ENCODE results near the gene COL8A1.
"Not testable (repeated sequence)": the region's sequence is repeated elsewhere in the genome, so short reads cannot be mapped to it uniquely, and the experiment has no call there.

The COL8A1 gene

GRCh38 chr3:99817437-99818240, 179.2 kb downstream of the COL8A1 start, which contains the start of gene CMSS1:
Gene CMSS1, plus strand, starts transcription at chr3:99817862.
- DNase-seq: peak; percentile 35 to 42

- DNase-seq: no peak
Measured at GRCh38 chr3:99818818-99819217, 180.4 kb downstream of the COL8A1 start.

GRCh38 chr3:99823723-99824711, 185.6 kb downstream of the COL8A1 start:
- no peak for DNase-seq

DNA sequence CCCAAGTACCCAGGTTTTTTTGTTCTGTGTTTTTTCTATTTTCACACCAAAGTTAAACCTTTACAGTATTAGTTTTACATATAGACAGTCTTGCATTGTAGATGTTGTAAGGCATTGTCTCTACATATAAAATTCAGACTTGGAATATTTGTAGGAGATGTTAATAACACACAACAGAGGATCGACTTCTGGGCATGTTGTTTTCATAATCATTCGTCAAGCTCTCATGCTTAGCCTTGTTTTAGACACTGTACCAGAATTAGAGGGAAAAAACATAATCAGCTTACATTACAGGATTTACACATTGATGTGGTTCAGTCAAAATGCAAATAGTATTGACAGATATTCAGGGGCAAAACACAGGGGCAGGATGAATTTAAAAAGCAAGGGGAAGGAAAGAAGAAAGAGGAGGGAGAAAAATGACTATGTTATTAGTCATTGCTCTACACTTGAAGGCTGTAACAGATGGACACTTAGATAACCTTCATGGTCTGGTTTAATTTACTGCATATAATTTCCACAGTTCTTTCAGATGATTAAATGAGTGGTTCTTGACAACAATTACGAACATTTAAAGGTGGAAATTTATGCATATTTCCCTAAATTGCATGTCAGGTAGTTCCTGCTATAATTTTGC, 186.7 kb downstream of the COL8A1 start:
- no peak for DNase-seq

DNA sequence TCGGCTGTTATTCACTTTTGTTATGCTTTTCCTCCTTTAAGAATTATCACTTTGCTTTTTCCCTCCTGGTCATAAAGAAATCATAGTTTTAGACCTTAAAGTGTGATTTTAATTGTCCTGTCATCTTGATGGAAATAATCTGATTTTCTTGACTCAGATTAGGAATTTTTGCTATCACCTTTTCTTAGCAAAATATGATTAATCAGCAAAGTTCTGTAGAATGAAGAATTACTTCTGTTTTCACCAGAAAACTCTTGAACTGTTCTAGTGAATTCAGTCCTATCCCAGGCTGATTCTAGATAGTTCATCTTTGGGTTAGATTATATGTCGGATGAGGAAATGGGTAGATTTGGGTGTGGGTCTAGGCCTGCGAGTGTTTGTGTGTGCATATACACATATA, 191.4 kb downstream of the COL8A1 start:
- DNase-seq: no peak

DNA sequence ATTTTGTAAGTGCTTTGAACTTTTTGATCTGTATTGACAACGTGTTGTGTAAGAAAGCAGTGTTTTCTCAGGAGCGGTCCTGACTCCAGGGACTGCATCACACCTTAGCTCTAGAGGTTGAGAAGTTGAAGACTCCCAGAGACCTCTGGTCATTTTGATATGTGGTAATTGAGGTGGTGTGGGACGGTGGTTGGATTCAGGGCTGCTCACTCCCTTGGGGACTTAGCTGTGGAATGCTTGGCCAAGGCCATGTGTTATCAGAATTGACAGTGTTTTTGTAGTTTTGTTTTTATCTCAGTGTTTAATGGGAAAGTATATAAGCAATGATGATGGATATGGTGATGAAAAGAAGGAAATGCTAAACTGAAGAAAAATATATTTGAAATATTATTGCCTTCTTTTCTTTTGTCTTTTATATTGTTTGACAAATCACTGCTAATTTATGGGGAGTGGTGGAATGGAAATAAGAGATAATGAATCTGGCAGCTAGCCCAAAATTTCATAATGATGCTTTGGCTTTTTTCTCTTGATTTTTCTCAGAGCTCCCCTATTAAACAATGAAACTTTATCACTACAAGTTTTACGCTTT, 195.3 kb downstream of the COL8A1 start:
- DNase-seq: no peak

- no peak for DNase-seq
Measured at GRCh38 chr3:99834211-99834957, 196.0 kb downstream of the COL8A1 start.

- DNase-seq: no peak
Measured at GRCh38 chr3:99836681-99837080, 198.3 kb downstream of the COL8A1 start.

- no peak for DNase-seq
Measured at GRCh38 chr3:99837715-99838114, 199.3 kb downstream of the COL8A1 start.

GRCh38 chr3:99838755-99839154, 200.4 kb downstream of the COL8A1 start:
- no peak for DNase-seq

DNA sequence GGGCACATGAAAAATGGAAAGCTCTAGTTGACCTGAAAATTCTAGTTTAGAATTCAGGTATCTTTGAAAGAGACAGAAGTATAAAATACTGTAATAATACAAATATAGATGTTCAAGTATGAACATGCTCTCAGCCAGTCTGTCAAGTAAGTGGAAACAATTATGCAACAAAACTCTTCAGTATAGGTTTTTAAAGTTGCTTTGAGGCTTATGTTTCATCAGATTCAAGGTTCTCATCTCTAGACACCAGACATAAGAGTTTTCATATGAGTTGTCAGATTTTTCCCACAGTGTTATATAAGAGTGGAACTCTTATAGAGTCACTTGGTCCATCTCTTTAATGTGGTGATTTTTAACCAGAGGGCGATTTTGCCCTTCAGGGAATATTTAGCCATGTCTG, 201.2 kb downstream of the COL8A1 start:
- DNase-seq: no peak

DNA sequence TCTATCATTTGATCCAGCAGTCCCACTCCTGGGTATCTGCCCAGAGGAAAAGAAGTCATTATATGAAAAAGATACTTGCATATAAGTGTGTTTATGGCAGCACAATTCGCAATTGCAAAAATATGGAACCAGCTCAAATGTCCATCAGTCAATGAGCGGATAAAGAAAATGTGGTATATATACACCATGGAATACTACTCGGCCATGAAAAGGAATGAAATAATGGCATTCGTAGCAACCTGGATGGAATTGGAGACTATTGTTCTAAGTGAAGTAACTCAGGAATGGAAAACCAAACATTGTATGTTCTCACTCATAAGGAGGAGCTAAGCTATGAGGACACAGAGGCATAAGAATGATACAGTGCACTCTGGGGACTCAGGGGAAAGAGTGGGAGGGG, 203.6 kb downstream of the COL8A1 start:
- not testable (repeated sequence) for DNase-seq

DNA sequence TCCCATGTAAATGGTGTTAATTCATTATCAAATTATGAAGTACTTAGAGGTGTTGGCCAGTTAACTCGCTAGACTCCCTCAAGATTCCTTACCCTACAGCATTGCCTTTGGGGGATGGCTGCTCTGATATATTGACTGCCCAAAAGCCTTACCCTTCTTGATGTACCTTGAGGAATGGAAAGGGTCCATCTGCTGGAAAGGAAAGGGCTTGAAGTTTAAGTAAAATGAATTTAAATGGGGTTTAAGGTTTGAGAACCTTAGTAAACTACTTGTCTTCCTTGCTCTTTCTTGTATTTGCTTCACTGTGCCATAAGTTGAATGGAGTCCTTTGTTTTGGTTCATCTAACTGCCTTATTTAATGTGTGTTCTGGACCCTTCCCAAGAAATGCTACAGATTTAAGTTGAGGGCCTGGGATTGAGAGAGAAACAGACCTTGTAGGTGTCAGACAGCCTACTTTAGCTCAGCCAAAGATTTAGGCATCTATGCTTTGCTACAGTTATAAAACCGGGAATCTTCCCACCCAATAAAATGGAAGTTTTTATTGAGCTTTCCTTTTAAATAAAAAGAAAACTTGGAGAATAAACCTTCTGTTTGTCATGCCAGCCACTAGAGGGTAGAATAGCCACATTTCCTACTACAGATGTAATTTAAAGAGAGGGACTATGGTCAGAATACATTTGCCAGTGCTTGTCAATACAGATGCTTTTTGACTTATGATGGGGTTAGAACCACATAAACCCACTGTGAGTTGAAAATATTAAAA, 204.6 kb downstream of the COL8A1 start:
- no peak for DNase-seq

DNA sequence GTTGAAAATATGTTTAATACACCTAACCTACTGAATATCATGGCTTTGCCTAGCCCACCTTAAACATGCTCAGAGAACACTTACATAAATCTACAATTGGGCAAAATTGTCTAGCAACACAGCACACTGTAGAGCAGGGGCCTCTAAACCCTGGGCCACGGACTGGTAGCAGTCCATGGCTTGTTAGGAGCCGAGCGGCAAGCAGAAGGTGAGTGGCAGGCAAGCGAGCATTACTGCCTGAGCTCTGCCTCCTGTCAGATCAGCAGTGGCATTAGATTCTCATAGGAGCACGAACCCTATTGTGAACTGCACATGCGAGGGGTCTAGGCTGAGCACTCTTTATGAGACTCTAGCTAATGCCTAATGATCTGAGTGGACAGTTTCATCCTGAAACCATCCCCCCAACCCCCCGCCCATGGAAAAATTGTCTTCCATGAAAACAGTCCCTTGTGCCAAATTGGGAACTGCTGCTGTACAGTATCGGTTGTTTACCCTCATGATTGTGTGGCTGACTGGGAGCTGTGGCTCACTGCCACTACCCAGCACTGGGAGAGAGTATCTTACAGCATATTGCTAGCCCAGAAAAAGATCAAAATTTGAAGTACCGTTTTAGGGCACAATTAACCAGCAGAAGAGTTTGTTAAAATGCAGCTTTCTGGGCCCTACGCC, 205.3 kb downstream of the COL8A1 start:
- no peak for DNase-seq

GRCh38 chr3:99845331-99845730, 206.9 kb downstream of the COL8A1 start:
- no peak for DNase-seq

- no peak for DNase-seq
Measured at GRCh38 chr3:99845999-99846398, 207.6 kb downstream of the COL8A1 start.

- DNase-seq: no peak
Measured at GRCh38 chr3:99846477-99847160, 208.2 kb downstream of the COL8A1 start.

DNA sequence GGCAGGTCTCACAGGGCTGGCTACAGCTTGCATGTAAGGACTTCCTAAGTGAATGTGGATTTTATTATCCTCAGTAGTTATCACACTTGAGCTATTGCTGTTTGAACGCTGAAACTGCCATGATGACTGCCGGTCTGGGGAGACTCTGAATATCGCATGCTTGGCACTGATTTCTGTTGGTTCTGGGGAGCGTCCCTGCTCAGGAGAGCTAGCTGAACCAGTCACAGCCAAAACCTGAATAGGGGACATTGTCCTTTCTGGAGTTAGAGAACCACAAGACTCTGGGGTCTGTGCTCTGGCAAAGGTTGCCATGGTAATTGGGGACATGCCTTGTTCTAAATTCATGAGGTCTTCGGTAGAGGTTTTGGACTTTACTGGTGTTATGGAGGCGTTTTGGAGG, 210.0 kb downstream of the COL8A1 start:
- DNase-seq: no peak
